ENCODE data around the gene AUTS2. TPM values are rescaled to one million over a fixed set of nuclear protein-coding genes. Genes with fewer than 3 reads are reported as not detected.

The AUTS2 gene
- total RNA-seq, 1 experiment from 2014 or later: 50.0 TPM

DNA sequence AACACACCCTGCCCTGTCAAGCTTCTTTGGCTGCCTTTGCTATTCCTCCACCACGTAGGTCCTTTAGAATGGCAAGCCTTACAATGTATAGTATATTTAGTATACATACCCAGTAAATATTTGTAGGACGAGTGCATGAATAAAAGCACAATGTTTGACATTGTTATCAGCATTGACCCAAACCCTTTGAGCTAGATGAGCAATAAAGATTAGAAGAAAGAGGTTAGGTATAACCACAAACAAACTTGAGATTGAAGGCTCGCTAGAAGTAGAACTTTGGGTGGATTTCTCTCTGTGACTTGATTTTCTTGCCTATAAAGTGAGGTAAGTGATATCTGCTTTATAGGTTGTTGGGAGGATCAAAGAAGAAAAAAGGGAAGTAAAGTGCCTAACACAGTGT lies 972.7 kb downstream of the AUTS2 start:
- CTCF ChIA-PET: no interaction called here
- Mint-ChIP-seq H3K4me1 (peaks cover 14% of the 10 kb centered on the region; the same call in 1 of the 2 replicates), H3K27ac (no peak overlapping the region), H3K36me3 (no peaks in the 10 kb centered on the region), H3K9me3 (no peaks in the 10 kb centered on the region), H3K4me3 (no peak overlapping the region), H3K27me3 (ENCODE audit: low read depth) (peaks cover 42% of the 10 kb centered on the region)
- no peak for DNase-seq (ENCODE audit: low spot score)
- TF ChIP-seq ESRRA (CRISPR knock-in tag; IDR thresholded peaks at IDR 0.05; ENCODE audit: borderline replicate concordance): no peak
- no peak for TF ChIP-seq EMX1 (CRISPR knock-in tag; IDR thresholded peaks at IDR 0.05)
- TF ChIP-seq ZNF121 (CRISPR knock-in tag; IDR thresholded peaks at IDR 0.05): no peak
- no peak for TF ChIP-seq ZNF423 (CRISPR knock-in tag; IDR thresholded peaks at IDR 0.05)
- no peak for TF ChIP-seq TP53 (CRISPR knock-in tag; IDR thresholded peaks at IDR 0.05)
- POLR2A ChIA-PET: interaction anchor here (0.7 kb wide), 1 partner anchor 452 kb away, joined by 3 read pairs; no protein-coding TSS in a partner anchor
- no peak for ATAC-seq

DNA sequence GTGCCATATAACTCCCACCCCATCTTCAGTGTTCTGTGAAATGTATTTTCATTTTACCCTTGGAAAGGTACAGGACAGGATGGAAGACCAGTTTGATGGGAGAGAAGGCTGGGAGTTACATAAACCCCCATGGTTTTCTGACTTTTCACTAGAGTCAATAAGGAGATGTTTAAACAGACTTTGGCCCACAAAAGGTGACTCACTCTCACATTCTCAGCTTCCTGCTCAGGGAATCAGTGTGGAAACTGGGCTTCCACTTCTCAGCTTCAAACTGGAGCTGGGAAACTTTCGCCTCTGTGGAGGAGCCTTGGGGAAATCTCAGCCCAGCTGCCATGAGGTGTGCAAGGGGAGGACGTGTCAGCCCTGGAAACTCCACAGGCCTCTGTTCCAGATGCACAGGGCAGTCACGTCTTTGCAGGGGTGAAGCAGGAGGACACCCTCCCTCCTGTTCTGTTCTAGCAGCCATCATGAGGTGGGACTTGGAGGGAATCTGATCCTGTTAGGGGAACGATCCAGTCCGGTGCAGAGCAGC lies 973.2 kb downstream of the AUTS2 start:
- Mint-ChIP-seq H3K4me1 (peaks cover 12% of the 10 kb centered on the region; the same call in 1 of the 2 replicates), H3K36me3 (no peaks in the 10 kb centered on the region), H3K27me3 (ENCODE audit: low read depth) (peaks cover 42% of the 10 kb centered on the region), H3K27ac (no peak overlapping the region), H3K4me3 (no peak overlapping the region), H3K9me3 (no peaks in the 10 kb centered on the region)
- POLR2A ChIA-PET: interaction anchor here (0.7 kb wide), 1 partner anchor 452 kb away, joined by 3 read pairs; no protein-coding TSS in a partner anchor
- no peak for ATAC-seq
- CTCF ChIA-PET: no interaction called here
- DNase-seq (ENCODE audit: low spot score): no peak
- no peak for TF ChIP-seq TEAD1 (CRISPR knock-in tag; IDR thresholded peaks at IDR 0.05)
- TF ChIP-seq, protein P1, sequence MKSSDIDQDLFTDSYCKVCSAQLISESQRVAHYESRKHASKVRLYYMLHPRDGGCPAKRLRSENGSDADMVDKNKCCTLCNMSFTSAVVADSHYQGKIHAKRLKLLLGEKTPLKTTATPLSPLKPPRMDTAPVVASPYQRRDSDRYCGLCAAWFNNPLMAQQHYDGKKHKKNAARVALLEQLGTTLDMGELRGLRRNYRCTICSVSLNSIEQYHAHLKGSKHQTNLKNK (CRISPR knock-in tag; IDR thresholded peaks at IDR 0.05): no peak
- TF ChIP-seq, protein P2, sequence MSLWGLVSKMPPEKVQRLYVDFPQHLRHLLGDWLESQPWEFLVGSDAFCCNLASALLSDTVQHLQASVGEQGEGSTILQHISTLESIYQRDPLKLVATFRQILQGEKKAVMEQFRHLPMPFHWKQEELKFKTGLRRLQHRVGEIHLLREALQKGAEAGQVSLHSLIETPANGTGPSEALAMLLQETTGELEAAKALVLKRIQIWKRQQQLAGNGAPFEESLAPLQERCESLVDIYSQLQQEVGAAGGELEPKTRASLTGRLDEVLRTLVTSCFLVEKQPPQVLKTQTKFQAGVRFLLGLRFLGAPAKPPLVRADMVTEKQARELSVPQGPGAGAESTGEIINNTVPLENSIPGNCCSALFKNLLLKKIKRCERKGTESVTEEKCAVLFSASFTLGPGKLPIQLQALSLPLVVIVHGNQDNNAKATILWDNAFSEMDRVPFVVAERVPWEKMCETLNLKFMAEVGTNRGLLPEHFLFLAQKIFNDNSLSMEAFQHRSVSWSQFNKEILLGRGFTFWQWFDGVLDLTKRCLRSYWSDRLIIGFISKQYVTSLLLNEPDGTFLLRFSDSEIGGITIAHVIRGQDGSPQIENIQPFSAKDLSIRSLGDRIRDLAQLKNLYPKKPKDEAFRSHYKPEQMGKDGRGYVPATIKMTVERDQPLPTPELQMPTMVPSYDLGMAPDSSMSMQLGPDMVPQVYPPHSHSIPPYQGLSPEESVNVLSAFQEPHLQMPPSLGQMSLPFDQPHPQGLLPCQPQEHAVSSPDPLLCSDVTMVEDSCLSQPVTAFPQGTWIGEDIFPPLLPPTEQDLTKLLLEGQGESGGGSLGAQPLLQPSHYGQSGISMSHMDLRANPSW (CRISPR knock-in tag; conservative IDR thresholded peaks at IDR 0.05; ENCODE audit: low read depth): no peak
- TF ChIP-seq, protein P3, sequence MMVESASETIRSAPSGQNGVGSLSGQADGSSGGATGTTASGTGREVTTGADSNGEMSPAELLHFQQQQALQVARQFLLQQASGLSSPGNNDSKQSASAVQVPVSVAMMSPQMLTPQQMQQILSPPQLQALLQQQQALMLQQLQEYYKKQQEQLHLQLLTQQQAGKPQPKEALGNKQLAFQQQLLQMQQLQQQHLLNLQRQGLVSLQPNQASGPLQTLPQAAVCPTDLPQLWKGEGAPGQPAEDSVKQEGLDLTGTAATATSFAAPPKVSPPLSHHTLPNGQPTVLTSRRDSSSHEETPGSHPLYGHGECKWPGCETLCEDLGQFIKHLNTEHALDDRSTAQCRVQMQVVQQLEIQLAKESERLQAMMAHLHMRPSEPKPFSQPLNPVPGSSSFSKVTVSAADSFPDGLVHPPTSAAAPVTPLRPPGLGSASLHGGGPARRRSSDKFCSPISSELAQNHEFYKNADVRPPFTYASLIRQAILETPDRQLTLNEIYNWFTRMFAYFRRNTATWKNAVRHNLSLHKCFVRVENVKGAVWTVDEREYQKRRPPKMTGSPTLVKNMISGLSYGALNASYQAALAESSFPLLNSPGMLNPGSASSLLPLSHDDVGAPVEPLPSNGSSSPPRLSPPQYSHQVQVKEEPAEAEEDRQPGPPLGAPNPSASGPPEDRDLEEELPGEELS (CRISPR knock-in tag; IDR thresholded peaks at IDR 0.05): no peak
- no peak for TF ChIP-seq JUN (CRISPR knock-in tag; IDR thresholded peaks at IDR 0.05)
- no peak for TF ChIP-seq GRHL2 (CRISPR knock-in tag; IDR thresholded peaks at IDR 0.05; ENCODE audit: insufficient replicate concordance, severe bottlenecking)
- no peak for TF ChIP-seq ZNF232 (CRISPR knock-in tag; IDR thresholded peaks at IDR 0.05)
- TF ChIP-seq, protein P4, sequence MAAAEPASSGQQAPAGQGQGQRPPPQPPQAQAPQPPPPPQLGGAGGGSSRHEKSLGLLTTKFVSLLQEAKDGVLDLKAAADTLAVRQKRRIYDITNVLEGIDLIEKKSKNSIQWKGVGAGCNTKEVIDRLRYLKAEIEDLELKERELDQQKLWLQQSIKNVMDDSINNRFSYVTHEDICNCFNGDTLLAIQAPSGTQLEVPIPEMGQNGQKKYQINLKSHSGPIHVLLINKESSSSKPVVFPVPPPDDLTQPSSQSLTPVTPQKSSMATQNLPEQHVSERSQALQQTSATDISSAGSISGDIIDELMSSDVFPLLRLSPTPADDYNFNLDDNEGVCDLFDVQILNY (CRISPR knock-in tag; IDR thresholded peaks at IDR 0.05): no peak
- TF ChIP-seq, protein P5, sequence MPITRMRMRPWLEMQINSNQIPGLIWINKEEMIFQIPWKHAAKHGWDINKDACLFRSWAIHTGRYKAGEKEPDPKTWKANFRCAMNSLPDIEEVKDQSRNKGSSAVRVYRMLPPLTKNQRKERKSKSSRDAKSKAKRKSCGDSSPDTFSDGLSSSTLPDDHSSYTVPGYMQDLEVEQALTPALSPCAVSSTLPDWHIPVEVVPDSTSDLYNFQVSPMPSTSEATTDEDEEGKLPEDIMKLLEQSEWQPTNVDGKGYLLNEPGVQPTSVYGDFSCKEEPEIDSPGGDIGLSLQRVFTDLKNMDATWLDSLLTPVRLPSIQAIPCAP (CRISPR knock-in tag; IDR thresholded peaks at IDR 0.05): no peak
- TF ChIP-seq PRRX2 (CRISPR knock-in tag; IDR thresholded peaks at IDR 0.05): no peak
- TF ChIP-seq SP1 (CRISPR knock-in tag; conservative IDR thresholded peaks at IDR 0.05): no peak
- no peak for TF ChIP-seq ZNF423 (CRISPR knock-in tag; IDR thresholded peaks at IDR 0.05)

DNA sequence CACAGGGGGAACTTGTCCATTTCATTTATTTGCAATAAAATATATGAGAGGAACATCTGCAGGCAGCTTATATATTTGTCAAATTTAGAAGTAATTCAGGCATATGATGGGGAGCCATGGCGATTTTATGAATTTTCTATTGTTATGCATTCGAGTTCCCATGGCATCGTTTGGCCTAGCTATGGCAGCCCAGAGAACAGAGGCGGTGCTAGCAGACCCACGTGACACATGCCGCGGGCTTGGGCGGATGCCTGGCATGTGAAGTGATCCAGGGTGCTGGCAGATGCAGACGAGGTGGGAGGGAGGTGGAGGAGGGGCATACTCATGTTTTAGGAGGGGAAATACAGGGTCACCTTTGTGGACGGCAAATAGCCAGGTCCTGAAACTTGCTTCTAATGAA lies 973.7 kb downstream of the AUTS2 start:
- ATAC-seq: no peak
- no peaks in the 10 kb centered on the region for H3K9me3 Mint-ChIP-seq
- H3K27me3 Mint-ChIP-seq (ENCODE audit: low read depth): peaks cover 42% of the 10 kb centered on the region
- POLR2A ChIA-PET: no interaction called here
- H3K27ac Mint-ChIP-seq: no peak overlapping the region
- TF ChIP-seq, protein P6, sequence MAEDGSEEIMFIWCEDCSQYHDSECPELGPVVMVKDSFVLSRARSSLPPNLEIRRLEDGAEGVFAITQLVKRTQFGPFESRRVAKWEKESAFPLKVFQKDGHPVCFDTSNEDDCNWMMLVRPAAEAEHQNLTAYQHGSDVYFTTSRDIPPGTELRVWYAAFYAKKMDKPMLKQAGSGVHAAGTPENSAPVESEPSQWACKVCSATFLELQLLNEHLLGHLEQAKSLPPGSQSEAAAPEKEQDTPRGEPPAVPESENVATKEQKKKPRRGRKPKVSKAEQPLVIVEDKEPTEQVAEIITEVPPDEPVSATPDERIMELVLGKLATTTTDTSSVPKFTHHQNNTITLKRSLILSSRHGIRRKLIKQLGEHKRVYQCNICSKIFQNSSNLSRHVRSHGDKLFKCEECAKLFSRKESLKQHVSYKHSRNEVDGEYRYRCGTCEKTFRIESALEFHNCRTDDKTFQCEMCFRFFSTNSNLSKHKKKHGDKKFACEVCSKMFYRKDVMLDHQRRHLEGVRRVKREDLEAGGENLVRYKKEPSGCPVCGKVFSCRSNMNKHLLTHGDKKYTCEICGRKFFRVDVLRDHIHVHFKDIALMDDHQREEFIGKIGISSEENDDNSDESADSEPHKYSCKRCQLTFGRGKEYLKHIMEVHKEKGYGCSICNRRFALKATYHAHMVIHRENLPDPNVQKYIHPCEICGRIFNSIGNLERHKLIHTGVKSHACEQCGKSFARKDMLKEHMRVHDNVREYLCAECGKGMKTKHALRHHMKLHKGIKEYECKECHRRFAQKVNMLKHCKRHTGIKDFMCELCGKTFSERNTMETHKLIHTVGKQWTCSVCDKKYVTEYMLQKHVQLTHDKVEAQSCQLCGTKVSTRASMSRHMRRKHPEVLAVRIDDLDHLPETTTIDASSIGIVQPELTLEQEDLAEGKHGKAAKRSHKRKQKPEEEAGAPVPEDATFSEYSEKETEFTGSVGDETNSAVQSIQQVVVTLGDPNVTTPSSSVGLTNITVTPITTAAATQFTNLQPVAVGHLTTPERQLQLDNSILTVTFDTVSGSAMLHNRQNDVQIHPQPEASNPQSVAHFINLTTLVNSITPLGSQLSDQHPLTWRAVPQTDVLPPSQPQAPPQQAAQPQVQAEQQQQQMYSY (CRISPR knock-in tag; IDR thresholded peaks at IDR 0.05): no peak
- TF ChIP-seq NR3C1 (CRISPR knock-in tag; conservative IDR thresholded peaks at IDR 0.05; ENCODE audit: low read depth) (no peak), ZNF263 (CRISPR knock-in tag; IDR thresholded peaks at IDR 0.05; ENCODE audit: low read depth) (no peak), NR2C2 (CRISPR knock-in tag; IDR thresholded peaks at IDR 0.05) (no peak), ZNF121 (CRISPR knock-in tag; IDR thresholded peaks at IDR 0.05) (no peak), RORB (CRISPR knock-in tag; IDR thresholded peaks at IDR 0.05) (no peak)
- TF ChIP-seq, protein P7, sequence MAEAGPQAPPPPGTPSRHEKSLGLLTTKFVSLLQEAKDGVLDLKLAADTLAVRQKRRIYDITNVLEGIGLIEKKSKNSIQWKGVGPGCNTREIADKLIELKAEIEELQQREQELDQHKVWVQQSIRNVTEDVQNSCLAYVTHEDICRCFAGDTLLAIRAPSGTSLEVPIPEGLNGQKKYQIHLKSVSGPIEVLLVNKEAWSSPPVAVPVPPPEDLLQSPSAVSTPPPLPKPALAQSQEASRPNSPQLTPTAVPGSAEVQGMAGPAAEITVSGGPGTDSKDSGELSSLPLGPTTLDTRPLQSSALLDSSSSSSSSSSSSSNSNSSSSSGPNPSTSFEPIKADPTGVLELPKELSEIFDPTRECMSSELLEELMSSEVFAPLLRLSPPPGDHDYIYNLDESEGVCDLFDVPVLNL (CRISPR knock-in tag; IDR thresholded peaks at IDR 0.05; ENCODE audit: borderline replicate concordance, low read depth): no peak
- DNase-seq (ENCODE audit: low spot score): no peak
- H3K4me3 Mint-ChIP-seq: no peak overlapping the region
- peaks cover 12% of the 10 kb centered on the region; the same call in 1 of the 2 replicates for H3K4me1 Mint-ChIP-seq
- CTCF ChIA-PET: no interaction called here
- H3K36me3 Mint-ChIP-seq: no peaks in the 10 kb centered on the region
